ENCODE data around the gene DPP10.

GRCh38 chr2:115165529-115166109 lies 723.2 kb downstream of the DPP10 start:
- TF ChIP-seq CTCF (IDR thresholded peaks at IDR 0.05) (peak in 5 of 6 experiments; percentile 16 to 48 (median 22)), POLR2A (IDR thresholded peaks at IDR 0.05) (no peak)

Measured in esophagus squamous epithelium (tissue), 4 donors.